ENCODE results near the gene UNC80.
A peak's percentile ranks its signal among the peaks of the same experiment; 100 is the strongest.

UNC80 gene

DNA sequence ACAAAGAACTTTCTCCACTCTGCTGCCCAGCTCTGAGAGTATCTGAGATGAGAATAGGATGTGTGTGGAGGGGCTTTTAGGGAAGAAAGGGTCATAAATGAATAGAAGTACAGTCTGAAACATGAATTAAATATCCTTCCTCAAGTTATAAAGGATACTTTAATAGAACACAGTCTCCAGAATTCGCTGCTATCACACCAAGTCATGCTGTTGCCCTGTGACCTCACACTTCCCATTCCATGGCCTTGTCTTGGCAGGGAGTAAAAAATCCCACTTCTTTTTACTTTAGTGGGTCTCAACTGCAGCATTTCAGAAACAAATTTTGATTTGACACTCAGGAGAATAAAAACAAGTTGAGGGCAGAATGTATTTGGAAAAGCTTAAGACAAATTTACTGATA is 227.0 kb downstream of the UNC80 start:
- Histone ChIP-seq H3K4me1 (ENCODE audit: insufficient read depth, low read length) (peaks cover 12% of the 10 kb centered on the region), H3K27me3 (ENCODE audit: insufficient read depth, low read length) (no peaks in the 10 kb centered on the region), H3K4me3 (ENCODE audit: low read length) (no peak overlapping the region), H2AFZ (ENCODE audit: low read depth, low read length) (no peak overlapping the region), H3K36me3 (ENCODE audit: insufficient read depth, low read length) (no peaks in the 10 kb centered on the region), H3K9me3 (ENCODE audit: low read length) (no peaks in the 10 kb centered on the region)

- Histone ChIP-seq H2AFZ (ENCODE audit: low read depth, low read length) (no peak overlapping the region), H3K27me3 (ENCODE audit: insufficient read depth, low read length) (no peaks in the 10 kb centered on the region), H3K36me3 (ENCODE audit: insufficient read depth, low read length) (peaks cover 6% of the 10 kb centered on the region), H3K9me3 (ENCODE audit: low read length) (no peaks in the 10 kb centered on the region), H3K4me1 (ENCODE audit: insufficient read depth, low read length) (peaks cover 31% of the 10 kb centered on the region), H3K4me3 (ENCODE audit: low read length) (no peak overlapping the region)
Observed at GRCh38 chr2:210000464-210001324, 229.1 kb downstream of the UNC80 start.

- Histone ChIP-seq H3K36me3 (ENCODE audit: insufficient read depth, low read length) (peaks cover 6% of the 10 kb centered on the region), H3K4me1 (ENCODE audit: insufficient read depth, low read length) (peaks cover 41% of the 10 kb centered on the region), H3K27me3 (ENCODE audit: insufficient read depth, low read length) (no peaks in the 10 kb centered on the region), H3K9me3 (ENCODE audit: low read length) (no peaks in the 10 kb centered on the region), H3K4me3 (ENCODE audit: low read length) (peak within 1 kb of the TSS; percentile 63), H2AFZ (ENCODE audit: low read depth, low read length) (peak within 1 kb of the TSS; percentile 79)
Observed at GRCh38 chr2:210002158-210003157, 230.8 kb downstream of the UNC80 start, which contains the start of gene RPE. Gene RPE (plus strand): TSS chr2:210002638. CDS start chr2:210002662, 24 bp downstream.

- H3K36me3 ChIP-seq (ENCODE audit: insufficient read depth, low read length), result peaks cover 9% of the 10 kb centered on the region
- H3K4me3 ChIP-seq (ENCODE audit: low read length), result peak overlapping the region; percentile 63
- peaks cover 44% of the 10 kb centered on the region for H3K4me1 ChIP-seq (ENCODE audit: insufficient read depth, low read length)
- H3K9me3 ChIP-seq (ENCODE audit: low read length), result no peaks in the 10 kb centered on the region
- H3K27me3 ChIP-seq (ENCODE audit: insufficient read depth, low read length), result no peaks in the 10 kb centered on the region
- no peak overlapping the region for H2AFZ ChIP-seq (ENCODE audit: low read depth, low read length)
Observed at GRCh38 chr2:210003359-210003758, 231.7 kb downstream of the UNC80 start.

DNA sequence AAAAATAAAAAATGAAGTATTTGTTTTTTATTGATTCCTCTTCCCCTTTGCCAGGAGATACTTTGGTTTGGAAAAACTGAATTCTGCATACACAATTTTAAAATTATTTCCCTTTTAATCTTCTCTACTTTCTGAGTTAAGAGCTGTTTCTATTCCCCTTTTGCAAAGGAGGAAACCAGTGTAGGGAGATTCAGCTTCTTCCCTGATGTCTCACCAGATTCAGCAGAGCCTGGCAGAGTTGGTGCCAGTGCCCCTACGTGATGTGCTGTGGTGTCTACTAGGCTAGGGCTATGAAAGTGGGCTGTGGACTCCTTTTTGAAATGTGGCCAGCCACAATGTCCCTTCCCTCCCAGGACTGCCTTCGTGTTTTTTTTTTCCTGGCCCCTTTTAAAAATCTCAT is 233.2 kb downstream of the UNC80 start:
- Histone ChIP-seq H3K9me3 (ENCODE audit: low read length) (no peaks in the 10 kb centered on the region), H2AFZ (ENCODE audit: low read depth, low read length) (no peak overlapping the region), H3K4me3 (ENCODE audit: low read length) (no peak overlapping the region), H3K27me3 (ENCODE audit: insufficient read depth, low read length) (no peaks in the 10 kb centered on the region), H3K4me1 (ENCODE audit: insufficient read depth, low read length) (peaks cover 44% of the 10 kb centered on the region), H3K36me3 (ENCODE audit: insufficient read depth, low read length) (peaks cover 11% of the 10 kb centered on the region)

DNA sequence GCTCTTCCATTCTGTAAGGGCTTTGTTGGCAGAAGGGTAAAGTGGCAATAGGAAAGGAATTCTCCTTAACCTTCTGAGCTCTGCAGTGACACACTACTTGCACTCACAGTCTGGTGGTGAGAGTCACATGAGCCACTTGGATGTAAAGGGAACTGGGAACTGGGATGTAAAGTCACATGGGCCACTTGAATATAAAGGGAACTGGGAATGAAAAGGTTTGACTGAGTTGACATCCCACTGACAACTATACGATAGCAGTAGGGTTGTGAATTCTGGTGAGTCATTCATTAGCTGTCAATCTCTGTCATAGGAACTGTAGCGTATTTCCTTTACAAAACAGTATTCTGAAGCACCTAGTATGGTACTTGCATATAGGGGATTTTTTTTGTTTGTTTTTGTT is 236.3 kb downstream of the UNC80 start:
- H3K9me3 ChIP-seq (ENCODE audit: low read length), result no peaks in the 10 kb centered on the region
- no peak overlapping the region for H3K4me3 ChIP-seq (ENCODE audit: low read length)
- peaks cover 40% of the 10 kb centered on the region for H3K4me1 ChIP-seq (ENCODE audit: insufficient read depth, low read length)
- no peak overlapping the region for H2AFZ ChIP-seq (ENCODE audit: low read depth, low read length)
- no peaks in the 10 kb centered on the region for H3K27me3 ChIP-seq (ENCODE audit: insufficient read depth, low read length)
- peaks cover 34% of the 10 kb centered on the region for H3K36me3 ChIP-seq (ENCODE audit: insufficient read depth, low read length)

- H3K4me3 ChIP-seq (ENCODE audit: low read length), result no peak overlapping the region
Observed at GRCh38 chr2:210009126-210009525, 237.5 kb downstream of the UNC80 start.

GRCh38 chr2:210009896-210010295 is 238.3 kb downstream of the UNC80 start:
- Histone ChIP-seq H3K36me3 (ENCODE audit: insufficient read depth, low read length) (peaks cover 35% of the 10 kb centered on the region), H3K9me3 (ENCODE audit: low read length) (no peaks in the 10 kb centered on the region), H3K27me3 (ENCODE audit: insufficient read depth, low read length) (no peaks in the 10 kb centered on the region), H3K4me1 (ENCODE audit: insufficient read depth, low read length) (peaks cover 21% of the 10 kb centered on the region), H2AFZ (ENCODE audit: low read depth, low read length) (no peak overlapping the region), H3K4me3 (ENCODE audit: low read length) (no peak overlapping the region)

More at GRCh38 chr2:210009126-210009525, 237.5 kb downstream of the UNC80 start:
- Histone ChIP-seq H3K36me3 (ENCODE audit: insufficient read depth, low read length) (peaks cover 33% of the 10 kb centered on the region), H2AFZ (ENCODE audit: low read depth, low read length) (no peak overlapping the region), H3K9me3 (ENCODE audit: low read length) (no peaks in the 10 kb centered on the region), H3K4me1 (ENCODE audit: insufficient read depth, low read length) (peaks cover 27% of the 10 kb centered on the region), H3K27me3 (ENCODE audit: insufficient read depth, low read length) (no peaks in the 10 kb centered on the region)

DNA sequence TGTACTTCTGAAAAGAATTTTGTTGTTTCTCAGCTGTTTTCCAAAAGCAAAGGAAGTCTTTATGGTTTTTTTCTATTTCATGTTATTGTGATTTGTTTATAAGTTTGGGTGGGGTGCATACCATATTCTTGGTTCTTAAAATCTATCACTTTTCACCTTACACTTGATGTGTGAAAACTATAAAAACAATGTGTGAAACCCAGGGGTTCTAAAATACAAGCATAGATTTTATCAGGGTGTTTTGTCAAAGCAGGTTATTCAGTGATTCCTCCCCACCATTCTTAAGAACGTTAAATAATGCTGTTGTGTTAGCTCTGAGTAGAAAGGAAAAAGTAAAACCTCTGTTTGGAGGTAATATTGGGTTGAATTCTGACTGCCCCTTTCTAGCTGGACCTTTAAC is 248.5 kb downstream of the UNC80 start:
- Histone ChIP-seq H3K4me1 (ENCODE audit: insufficient read depth, low read length) (no peaks in the 10 kb centered on the region), H3K27me3 (ENCODE audit: insufficient read depth, low read length) (no peaks in the 10 kb centered on the region), H3K4me3 (ENCODE audit: low read length) (no peak overlapping the region), H2AFZ (ENCODE audit: low read depth, low read length) (no peak overlapping the region), H3K9me3 (ENCODE audit: low read length) (no peaks in the 10 kb centered on the region), H3K36me3 (ENCODE audit: insufficient read depth, low read length) (peaks cover 93% of the 10 kb centered on the region)

DNA sequence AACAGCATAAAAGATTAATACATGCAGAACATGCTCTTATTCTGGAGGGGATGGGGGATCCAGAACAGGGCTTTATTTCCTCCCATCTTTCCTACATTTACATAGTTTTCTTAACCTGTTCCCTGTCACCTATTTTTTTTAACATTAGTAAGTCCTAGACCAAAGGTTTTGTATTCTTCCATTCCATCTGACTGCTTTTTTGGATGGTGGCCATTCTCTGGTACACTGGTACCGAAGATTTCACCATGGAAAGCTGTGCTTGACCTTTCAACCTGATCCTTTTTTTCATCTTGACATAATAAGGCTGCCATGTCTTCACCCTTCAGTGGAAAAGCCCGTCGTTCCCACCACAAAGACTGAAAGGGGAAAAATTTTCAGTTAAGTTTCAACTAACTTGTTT is 251.2 kb downstream of the UNC80 start:
- peaks cover 73% of the 10 kb centered on the region for H3K36me3 ChIP-seq (ENCODE audit: insufficient read depth, low read length)
- H3K27me3 ChIP-seq (ENCODE audit: insufficient read depth, low read length), result no peaks in the 10 kb centered on the region
- no peak overlapping the region for H2AFZ ChIP-seq (ENCODE audit: low read depth, low read length)
- no peak overlapping the region for H3K4me3 ChIP-seq (ENCODE audit: low read length)
- no peaks in the 10 kb centered on the region for H3K4me1 ChIP-seq (ENCODE audit: insufficient read depth, low read length)
- peaks cover 2% of the 10 kb centered on the region for H3K9me3 ChIP-seq (ENCODE audit: low read length)

DNA sequence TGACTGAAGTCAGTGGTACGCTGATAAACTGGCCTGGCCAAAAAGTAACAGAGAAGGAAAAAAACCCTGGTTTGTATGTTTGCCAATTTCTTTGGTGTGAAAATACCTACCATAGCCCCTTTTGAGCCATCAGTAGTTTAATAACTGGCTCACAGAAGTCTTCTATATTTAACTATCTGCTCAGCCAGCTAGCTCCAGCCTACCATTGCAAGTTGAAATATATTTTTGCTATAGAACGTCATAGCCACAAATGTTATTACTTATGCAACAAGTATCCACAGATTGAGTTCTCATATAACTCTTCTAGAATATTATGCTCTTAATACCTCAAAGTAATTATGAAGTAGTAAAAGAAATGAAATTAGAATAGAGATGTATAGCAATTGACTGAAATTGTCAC is 256.0 kb downstream of the UNC80 start:
- Histone ChIP-seq H2AFZ (ENCODE audit: low read depth, low read length) (no peak overlapping the region), H3K4me1 (ENCODE audit: insufficient read depth, low read length) (no peaks in the 10 kb centered on the region), H3K27me3 (ENCODE audit: insufficient read depth, low read length) (no peaks in the 10 kb centered on the region), H3K4me3 (ENCODE audit: low read length) (no peak overlapping the region), H3K36me3 (ENCODE audit: insufficient read depth, low read length) (peaks cover 33% of the 10 kb centered on the region), H3K9me3 (ENCODE audit: low read length) (peaks cover 2% of the 10 kb centered on the region)

DNA sequence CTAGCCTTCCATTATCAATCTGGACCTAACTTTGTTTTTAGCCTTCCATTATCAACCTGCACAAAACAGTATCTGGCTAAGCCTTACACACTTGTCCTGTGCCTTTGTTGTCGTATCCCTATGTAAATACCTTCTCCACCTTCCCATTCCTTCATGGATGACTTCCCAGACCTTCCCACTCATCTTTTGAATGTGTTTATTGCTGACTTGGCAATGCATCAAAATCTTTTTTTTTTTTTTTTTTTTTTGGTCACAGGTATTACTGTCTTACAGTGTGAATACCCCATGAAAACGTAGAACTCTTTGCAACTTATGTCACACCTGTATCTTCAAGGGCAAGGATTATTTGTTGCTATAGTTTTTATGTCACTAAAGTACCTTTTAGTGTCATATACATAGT is 256.5 kb downstream of the UNC80 start:
- Histone ChIP-seq H3K27me3 (ENCODE audit: insufficient read depth, low read length) (no peaks in the 10 kb centered on the region), H3K4me1 (ENCODE audit: insufficient read depth, low read length) (no peaks in the 10 kb centered on the region), H3K36me3 (ENCODE audit: insufficient read depth, low read length) (peaks cover 27% of the 10 kb centered on the region), H2AFZ (ENCODE audit: low read depth, low read length) (no peak overlapping the region), H3K9me3 (ENCODE audit: low read length) (peaks cover 2% of the 10 kb centered on the region), H3K4me3 (ENCODE audit: low read length) (no peak overlapping the region)

Measured in neuron (in vitro differentiated cells).